K562 (cell line): Measurements from ENCODE around the gene CMPK1. TPM values are rescaled to one million over a fixed set of nuclear protein-coding genes. Genes with fewer than 3 reads are reported as not detected.

Experiments used
- ATAC-seq: fragments of 200-7000 bp; cut with Tn5 transposase; 3 replicates; pipeline ENCODE4 v1.9.1; 2020; ENCODE audit warnings: moderate library complexity
- BruUV-seq: library from RNA; stranded (reverse); fragments of 400-500 nt; replicated peaks from 2 replicates; lab custom pipeline; 2021; lab: Mats Ljungman, UMichigan
- CTCF ChIA-PET: fragments of 300-600 bp; formaldehyde crosslinking; extraction: SDS; loops from one replicate; lab custom pipeline; 2021; ENCODE audit warnings: low intra/inter-chr PET ratio; lab: Yijun Ruan, JAX
- POLR2A ChIA-PET: fragments of 300-600, 350-650 bp; sonication (Branson Sonifier 250); formaldehyde crosslinking; extraction: SDS; loops from one replicate; lab custom pipeline; 2021; ENCODE audit warnings: antibody characterized with exemption, inconsistent platforms; lab: Yijun Ruan, JAX
- DNase-seq, 4 experiments: peaks; one replicate each; pipeline versions ENCODE4 v3.0.0 to v3.0.0-alpha.2; 2011 to 2018; ENCODE audit warnings: low spot score in 3 of 4, mixed read lengths in 3 of 4; ENCODE audit errors: extremely low read depth in 1 of 4
- FAIRE-seq: peaks from 2 replicates; lab custom pipeline; 2011; peaks lifted over from hg19 to GRCh38; lab: Jason Lieb, UNC
- H2AFZ ChIP-seq: 2 replicates; pipeline ENCODE4 v1.6.0; 2011; ENCODE audit warnings: low read depth, low read length, control low read depth, inconsistent platforms
- H3K27ac ChIP-seq: fragments of 200-600 bp; 3 replicates; pipeline ENCODE4 v1.8.0; 2011; ENCODE audit warnings: low read depth, mild to moderate bottlenecking, control low read depth, inconsistent platforms, low read length, moderate library complexity, mixed read lengths; ENCODE audit errors: extremely low read depth
- H3K27me3 ChIP-seq, 2 experiments: fragments of 300-600 bp in 1 of 2; 2 replicates in 1 of 2; 3 replicates in 1 of 2; pipeline versions ENCODE4 v1.6.0 to v1.8.0; 2011; ENCODE audit warnings: inconsistent platforms in 2 of 2, low read length in 2 of 2, mild to moderate bottlenecking in 1 of 2, mixed read lengths in 1 of 2, moderate library complexity in 1 of 2; ENCODE audit not compliant: control insufficient read depth in 2 of 2, insufficient read depth in 2 of 2
- H3K36me3 ChIP-seq: fragments of 300-600 bp; 3 replicates; pipeline ENCODE4 v1.8.0; 2011; ENCODE audit warnings: mild to moderate bottlenecking, low read length, inconsistent platforms; ENCODE audit not compliant: control insufficient read depth, insufficient read depth
- H3K4me1 ChIP-seq, 2 experiments: fragments of 200-600 bp in 1 of 2; replicated peaks in 1 of 2; 2 replicates in 1 of 2; 3 replicates in 1 of 2; pipeline versions ENCODE4 v1.5.1 to v1.8.0; 2011; ENCODE audit warnings: inconsistent platforms in 2 of 2, low read length in 2 of 2, mild to moderate bottlenecking in 1 of 2, mixed read lengths in 1 of 2, moderate library complexity in 1 of 2; ENCODE audit not compliant: control insufficient read depth in 2 of 2, insufficient read depth in 2 of 2
- H3K4me2 ChIP-seq: 2 replicates; pipeline ENCODE4 v1.6.1; 2011; ENCODE audit warnings: low read length, control low read depth, inconsistent platforms, mixed read lengths; ENCODE audit not compliant: insufficient read depth
- H3K4me3 ChIP-seq: fragments of 200-600 bp; sonication (generic), shearing (Covaris generic); 2 replicates; pipeline ENCODE4 v1.5.1; 2016; ENCODE audit warnings: control low read depth, inconsistent platforms
- H3K79me2 ChIP-seq: fragments of 200-600 bp; 3 replicates; pipeline ENCODE4 v1.8.0; 2011; ENCODE audit warnings: low read length, inconsistent platforms; ENCODE audit not compliant: control insufficient read depth, insufficient read depth
- H3K9ac ChIP-seq, 2 experiments: 2 replicates each; pipeline versions ENCODE4 v1.6.0 to v1.6.1; 2011; ENCODE audit warnings: low read depth in 2 of 2, low read length in 2 of 2, control low read depth in 1 of 2, inconsistent platforms in 1 of 2, mild to moderate bottlenecking in 1 of 2, mixed read lengths in 1 of 2; ENCODE audit not compliant: insufficient read depth in 1 of 2
- H3K9me1 ChIP-seq: one replicate; pipeline ENCODE4 v1.6.0; 2011; ENCODE audit warnings: inconsistent platforms, mild to moderate bottlenecking, low read length, moderate library complexity; ENCODE audit not compliant: control insufficient read depth, insufficient read depth
- H3K9me3 ChIP-seq: replicated peaks from 2 replicates; pipeline ENCODE4 v1.5.1; 2011; ENCODE audit warnings: low read depth, low read length, inconsistent platforms; ENCODE audit not compliant: control insufficient read depth, insufficient read depth
- H4K20me1 ChIP-seq: replicated peaks from 2 replicates; pipeline ENCODE4 v1.6.1; 2011; ENCODE audit warnings: low read length, inconsistent platforms, mixed read lengths; ENCODE audit not compliant: control insufficient read depth, insufficient read depth
- BRD9 ChIP-seq: fragments of 450-650 bp; IDR thresholded peaks from 2 replicates; pipeline ENCODE4 v1.6.1; 2018; ENCODE audit warnings: low read depth; ENCODE audit not compliant: partially characterized antibody
- CC2D1A ChIP-seq: fragments of 450-650 bp; IDR thresholded peaks from 2 replicates; pipeline ENCODE4 v1.6.1; 2017; ENCODE audit warnings: mild to moderate bottlenecking
- CTBP1 ChIP-seq: fragments of 450-650 bp; IDR thresholded peaks from 2 replicates; pipeline ENCODE4 v1.6.1; 2016; ENCODE audit warnings: borderline replicate concordance
- FOXJ2 ChIP-seq: fragments of 200-800 bp; sonication (Bioruptor generic); IDR thresholded peaks from 2 replicates; pipeline ENCODE4 v1.6.1; 2016; ENCODE audit warnings: missing genetic modification characterization, missing compliant biosample characterization
- HDAC8 ChIP-seq: fragments of 450-650 bp; IDR thresholded peaks from 2 replicates; pipeline ENCODE4 v1.6.1; 2016; ENCODE audit warnings: mild to moderate bottlenecking, missing genetic modification characterization, moderate library complexity, missing compliant biosample characterization
- HMG20A ChIP-seq: fragments of 450-650 bp; formaldehyde crosslinking; conservative IDR thresholded peaks from 2 replicates; pipeline ENCODE4 v1.4.0; 2020; ENCODE audit warnings: mild to moderate bottlenecking, mixed read lengths
- HMG20B ChIP-seq: fragments of 250-450 bp; sonication (Bioruptor Pico); IDR thresholded peaks from 2 replicates; pipeline ENCODE4 v1.5.0; 2021; ENCODE audit warnings: mild to moderate bottlenecking
- KAT7 ChIP-seq: sonication (generic); formaldehyde crosslinking; IDR thresholded peaks from 2 replicates; pipeline ENCODE4 v1.8.0; 2022; ENCODE audit warnings: missing genetic modification reagents, mild to moderate bottlenecking, borderline replicate concordance
- MED1 ChIP-seq: sonication (generic); formaldehyde crosslinking; IDR thresholded peaks from 2 replicates; pipeline ENCODE4 v1.8.1; 2023; ENCODE audit warnings: missing genetic modification reagents, borderline replicate concordance
- NRF1 ChIP-seq, 2 experiments: fragments of 450-650 bp; IDR thresholded peaks in 1 of 2; conservative IDR thresholded peaks in 1 of 2; 2 replicates each; pipeline ENCODE4 v1.6.1; 2014; ENCODE audit warnings: mild to moderate bottlenecking in 2 of 2
- STAT5A ChIP-seq: IDR thresholded peaks from 2 replicates; pipeline ENCODE4 v1.6.1; 2012; ENCODE audit warnings: low read length, inconsistent platforms, borderline replicate concordance
- ZBTB43 ChIP-seq: sonication (generic); formaldehyde crosslinking; IDR thresholded peaks from 2 replicates; pipeline ENCODE4 v1.8.0; 2023; ENCODE audit warnings: mild to moderate bottlenecking, missing genetic modification reagents
- ZKSCAN3 ChIP-seq: fragments of 250-450 bp; sonication (Bioruptor Pico); IDR thresholded peaks from 2 replicates; pipeline ENCODE4 v1.4.0; 2020
- ZNF146 ChIP-seq: IDR thresholded peaks from one replicate; pipeline ENCODE4 v1.6.1; 2018; ENCODE audit warnings: missing compliant biosample characterization; ENCODE audit not compliant: unreplicated experiment
- ZNF224 ChIP-seq: sonication (generic); formaldehyde crosslinking; IDR thresholded peaks from 2 replicates; pipeline ENCODE4 v1.8.0; 2022; ENCODE audit warnings: mild to moderate bottlenecking, missing genetic modification reagents
- ZNF274 ChIP-seq: IDR thresholded peaks from 2 replicates; pipeline ENCODE4 v1.6.1; 2011; ENCODE audit warnings: low read depth, mild to moderate bottlenecking, low read length, moderate library complexity, borderline replicate concordance
- ZNF583 ChIP-seq: fragments of 250-450 bp; sonication (Bioruptor Pico); IDR thresholded peaks from 2 replicates; pipeline ENCODE4 v1.4.0; 2020
- WGBS: fragments of 100-300 bp; shearing (Covaris generic); methylation state at CpG from one replicate; pipeline ENCODE4 v1.1.6; 2016; ENCODE audit warnings: low coverage, mixed read lengths; ENCODE audit not compliant: insufficient coverage; ENCODE audit errors: missing lambda C conversion rate; 5-methylcytosine and 5-hydroxymethylcytosine counted together
- in situ Hi-C: fragments of 300-500 bp; cut with MboI; formaldehyde crosslinking; loops from 4 replicates; pipeline ENCODE4 v1.15.0; 2018; ENCODE audit warnings: inconsistent platforms, mixed read lengths
- intact Hi-C: fragments of 100-400 bp; cut with micrococcal nuclease; formaldehyde crosslinking; loops from 2 replicates; pipeline ENCODE4 v1.14.2; 2022
- polyA plus RNA-seq, 8 experiments: library from polyadenylated mRNA; depleted of rRNA in 4 of 8; stranded (reverse) in 5 of 8; unstranded in 3 of 8; fragments of >200 nt; fragmentation: Nextera tagmentation in 2 of 8; fragmentation: Illumina TruSeq in 1 of 8; extraction: Ambion mirVana in 2 of 8; extraction: Trizol in 1 of 8; gene quantifications; 2 replicates each; pipeline versions ENCODE4 v1.2.1 to v1.2.3, GENCODE V29; 2011 to 2014; ENCODE audit warnings: inconsistent platforms in 1 of 8, missing spikeins in 1 of 8
- total RNA-seq, 7 experiments: library from RNA; depleted of rRNA in 6 of 7; stranded (reverse); fragments of >200 nt in 6 of 7; fragmentation: Illumina TruSeq in 2 of 7; extraction: Trizol in 2 of 7; gene quantifications; 2 replicates each; pipeline versions ENCODE4 v1.2.1 to v1.2.3, GENCODE V29; 2011 to 2021; ENCODE audit warnings: low replicate concordance in 1 of 7

The CMPK1 gene
- total and polyA plus RNA-seq, 9 of the 15 experiments (the other 6 are each of a cell fraction or from before 2014, with no cell fraction given) = 54.5 to 197 (median 116) TPM

DNA sequence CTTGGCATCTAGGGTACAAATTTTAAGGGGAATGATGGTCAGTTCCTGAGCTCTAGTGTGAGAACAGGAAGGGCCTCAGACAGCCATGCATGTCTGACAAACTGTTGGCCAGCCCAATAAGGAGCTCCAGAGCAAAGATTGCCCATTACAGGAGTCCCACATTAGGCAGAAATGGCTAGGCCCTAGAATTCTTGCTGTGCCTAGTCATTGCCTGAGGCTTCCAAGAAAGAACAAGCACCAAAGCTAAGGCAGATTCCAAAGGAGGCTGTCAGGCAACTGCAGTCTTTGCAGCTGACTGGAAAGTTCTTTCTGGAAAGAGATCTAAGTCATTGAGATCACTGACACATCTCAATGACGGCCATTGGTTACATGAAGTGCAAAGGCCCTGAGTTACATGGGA is 15.7 kb upstream of the CMPK1 start:
- Histone ChIP-seq H3K4me3 (no peak overlapping the region), H3K9ac (no peak overlapping the region), H4K20me1 (no peaks in the 10 kb centered on the region), H3K79me2 (peaks cover 11% of the 10 kb centered on the region), H3K9me1 (no peaks in the 10 kb centered on the region), H3K36me3 (peaks cover 3% of the 10 kb centered on the region; the same call in 1 of the 3 replicates), H3K4me2 (no peak overlapping the region), H3K4me1 (peaks cover 5 to 9% of the 10 kb centered on the region in 2 experiments), H3K9me3 (no peaks in the 10 kb centered on the region), H3K27me3 (no peaks in the 10 kb centered on the region), H2AFZ (peak overlapping the region; percentile 72), H3K27ac (0 out of 3 replicates have a peak overlapping the region, but pooled peaks have one; percentile 13)
- no peak for DNase-seq
- ChIA-PET CTCF (no interaction called here), POLR2A (interaction anchor here (0.5 to 18.5 kb wide), 6 partner anchors 13 to 70 kb away, joined by 3 to 318 read pairs (median 4); partner anchors contain the start of gene CMPK1)
- no peak for ATAC-seq
- no peak for FAIRE-seq
- intact Hi-C loops (no loop called here), in situ Hi-C loops (no loop called here)
- no TSS peak for BruUV-seq
- 18% methylated on average over 1 of the region's 1 CpG for WGBS
- no peak for TF ChIP-seq HMG20B (CRISPR knock-in tag)
- TF ChIP-seq ZNF224 (CRISPR knock-in tag) = no peak
- no peak for TF ChIP-seq HDAC8 (tag)
- no peak for TF ChIP-seq CTBP1
- TF ChIP-seq HMG20A (CRISPR knock-in tag) = no peak
- no peak for TF ChIP-seq MED1 (CRISPR knock-in tag)
- no peak for TF ChIP-seq ZNF146
- no peak for TF ChIP-seq ZKSCAN3 (CRISPR knock-in tag)
- TF ChIP-seq FOXJ2 (tag) = no peak
- TF ChIP-seq BRD9 = no peak
- no peak for TF ChIP-seq ZNF274
- no peak for TF ChIP-seq CC2D1A
- TF ChIP-seq ZNF583 (CRISPR knock-in tag) = no peak
- TF ChIP-seq KAT7 = no peak
- TF ChIP-seq NRF1 (conservative IDR thresholded peaks at IDR 0.05 in 1 of 2, IDR thresholded peaks at IDR 0.05 in 1 of 2) = no peak
- no peak for TF ChIP-seq STAT5A
- no peak for TF ChIP-seq ZBTB43
